ENCODE data around the gene GPS1.

GRCh38 chr17:82076785-82077591, 25.3 kb downstream of the GPS1 start:
- TF ChIP-seq CTCF (IDR thresholded peaks at IDR 0.05; ENCODE audit: low read depth, low read length, poor library complexity, severe bottlenecking) (no peak), EZH2phosphoT487 (IDR thresholded peaks at IDR 0.05; ENCODE audit: borderline replicate concordance, low read length) (no peak)

All from DOHH2 (cell line).